Fibroblast of lung (primary cell): ENCODE data around the gene MACF1.

Experiments
- CTCF ChIP-seq, 2 donors: IDR thresholded peaks in 1 of 2; conservative IDR thresholded peaks in 1 of 2; 1 replicate in 1 of 2; 2 replicates in 1 of 2; pipeline ENCODE4 v1.5.1; 2011 to 2012; ENCODE audit warnings: low read length in 2 of 2, control low read depth in 1 of 2, inconsistent platforms in 1 of 2, low read depth in 1 of 2, mild to moderate bottlenecking in 1 of 2
- EZH2 ChIP-seq: IDR thresholded peaks from 2 replicates; pipeline ENCODE4 v1.5.1; 2012; ENCODE audit warnings: low read length, control low read depth, mild to moderate bottlenecking; ENCODE audit errors: missing control alignments

DNA sequence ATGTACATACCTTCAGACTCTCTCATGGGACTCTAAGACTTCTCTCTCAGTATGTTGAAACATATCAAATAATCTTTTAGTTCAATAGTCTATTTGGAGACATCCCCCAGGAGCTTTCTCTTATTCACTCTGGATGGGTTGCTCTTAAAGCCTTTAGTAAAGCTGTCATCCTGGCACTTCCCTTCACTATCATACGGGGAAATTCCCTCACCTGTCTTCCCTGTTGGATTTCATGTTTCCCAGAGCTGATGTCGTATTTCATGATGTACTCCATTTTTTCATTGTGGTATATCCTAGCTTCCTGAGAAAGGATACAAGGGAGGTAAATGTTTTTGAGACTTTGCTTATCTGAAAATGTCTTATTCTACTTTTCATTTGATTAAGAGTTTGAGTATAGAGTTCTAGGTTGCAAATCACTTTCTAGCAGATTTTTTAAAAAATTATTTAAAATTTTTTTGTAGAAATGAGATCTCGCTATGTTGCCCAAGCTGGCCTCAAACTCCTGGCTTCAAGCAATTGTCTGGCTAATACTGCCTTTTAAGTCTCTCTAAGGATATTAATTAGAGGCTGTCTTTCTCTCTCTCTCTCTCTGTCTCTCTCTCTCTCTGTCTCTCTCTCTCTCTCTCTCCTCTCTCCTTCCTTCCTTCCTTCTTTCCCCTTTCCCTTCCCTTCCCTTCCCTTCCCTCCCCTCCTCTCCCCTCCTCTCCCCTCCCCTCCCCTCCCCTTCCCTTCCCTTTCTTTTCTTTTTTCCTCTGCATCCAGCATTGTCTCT, 17.0 kb upstream of the MACF1 start:
- TF ChIP-seq CTCF (conservative IDR thresholded peaks at IDR 0.05 in 1 of 2, IDR thresholded peaks at IDR 0.05 in 1 of 2; ENCODE audit: low read depth in 1 of 2, low read length in 2 of 2) = no peak
- TF ChIP-seq EZH2 = no peak
